Activated CD4-positive, alpha-beta T cell treated with anti-CD3 and anti-CD28 coated beads, Interleukin-2, amount 50 U/mL, for 24 hours (primary cell): ENCODE measurements around the gene MEX3D.

Experiments
- DNase-seq, 2 donors: peaks; one replicate each; pipeline ENCODE4 v3.0.0-alpha.2; 2020; ENCODE audit warnings: low read depth in 1 of 2, low spot score in 1 of 2

MEX3D gene

GRCh38 chr19:1568320-1569019 lies at the start of gene MEX3D:
Gene MEX3D (minus strand): TSS chr19:1568325. CDS start chr19:1568058, 267 bp downstream.
- peak; percentile 63 to 72 for DNase-seq

GRCh38 chr19:1616875-1617274 lies 48.8 kb upstream of the MEX3D start:
- DNase-seq, result no peak

GRCh38 chr19:1616396-1616795 lies 48.3 kb upstream of the MEX3D start:
- no peak for DNase-seq

- DNase-seq, result no peak
Measured at GRCh38 chr19:1615156-1615765, 47.1 kb upstream of the MEX3D start.

GRCh38 chr19:1613808-1614570 lies 45.9 kb upstream of the MEX3D start:
- DNase-seq, result no peak

- no peak for DNase-seq
Measured at GRCh38 chr19:1613146-1613545, 45.0 kb upstream of the MEX3D start.

- no peak for DNase-seq
Measured at GRCh38 chr19:1612114-1613086, 44.3 kb upstream of the MEX3D start.

- DNase-seq, result no peak
Measured at GRCh38 chr19:1611353-1611752, 43.2 kb upstream of the MEX3D start.

- DNase-seq, result no peak
Measured at GRCh38 chr19:1610579-1610978, 42.5 kb upstream of the MEX3D start.

GRCh38 chr19:1609680-1610474 lies 41.8 kb upstream of the MEX3D start:
- no peak for DNase-seq

- no peak for DNase-seq
Measured at GRCh38 chr19:1609103-1609396, 40.9 kb upstream of the MEX3D start.

- peak in 1 of 2 donors; percentile 9 for DNase-seq
Measured at GRCh38 chr19:1608359-1609102, 40.4 kb upstream of the MEX3D start.

GRCh38 chr19:1606138-1606651 lies 38.1 kb upstream of the MEX3D start:
- DNase-seq, result no peak

GRCh38 chr19:1605236-1606137 lies 37.4 kb upstream of the MEX3D start, which contains the start of gene UQCR11:
Gene UQCR11 (minus strand): TSS chr19:1605462. CDS start chr19:1605409, 53 bp downstream.
- DNase-seq, result peak; percentile 81 to 91

GRCh38 chr19:1602091-1602707 lies 34.1 kb upstream of the MEX3D start:
- no peak for DNase-seq

- no peak for DNase-seq
Measured at GRCh38 chr19:1601613-1602064, 33.5 kb upstream of the MEX3D start.

GRCh38 chr19:1599460-1599846 lies 31.3 kb upstream of the MEX3D start:
- DNase-seq, result no peak
